Stomach (tissue), 19 donors: ENCODE results near the gene HARS2. TPM values are rescaled to one million over a fixed set of nuclear protein-coding genes. Genes with fewer than 3 reads are reported as not detected.

Experiments
- DNase-seq, 2 donors: peaks; one replicate each; pipeline versions ENCODE4 v3.0.0 to v3.0.0-alpha.2; 2013 to 2019
- H3K27ac ChIP-seq, 5 donors: fragments of 200-600 bp in 4 of 5; sonication (generic) in 4 of 5; one replicate each; pipeline ENCODE4 v1.5.1; 2013 to 2019; ENCODE audit warnings: mild to moderate bottlenecking in 1 of 5, moderate library complexity in 1 of 5
- H3K27me3 ChIP-seq, 3 donors: fragments of 200-600 bp; sonication (generic); one replicate each; pipeline ENCODE4 v1.5.1; 2017 to 2019; ENCODE audit warnings: mixed run types in 1 of 3
- H3K36me3 ChIP-seq, 4 donors: fragments of 200-600 bp; sonication (generic); 1 replicate in 3 of 4; 2 replicates in 1 of 4; pipeline ENCODE4 v1.5.1; 2016 to 2019
- H3K4me1 ChIP-seq, 4 donors: fragments of 200-600 bp; sonication (generic); one replicate each; pipeline ENCODE4 v1.5.1; 2016 to 2019
- H3K4me3 ChIP-seq, 4 donors: fragments of 200-600 bp; sonication (generic) in 3 of 4; one replicate each; pipeline ENCODE4 v1.5.1; 2016 to 2019; ENCODE audit warnings: mild to moderate bottlenecking in 1 of 4
- H3K9me3 ChIP-seq, 4 donors: fragments of 200-600 bp; sonication (generic); one replicate each; pipeline ENCODE4 v1.5.1; 2016 to 2019
- EP300 ChIP-seq: sonication (generic); formaldehyde crosslinking; IDR thresholded peaks from one replicate; pipeline ENCODE4 v1.6.1; 2017; ENCODE audit warnings: antibody characterized with exemption
- POLR2A ChIP-seq, 4 donors: fragments of 450-650 bp; IDR thresholded peaks; one replicate each; pipeline ENCODE4 v1.6.1; 2016; ENCODE audit warnings: antibody characterized with exemption in 4 of 4, control low read depth in 2 of 4, mild to moderate bottlenecking in 1 of 4, moderate library complexity in 1 of 4
- POLR2AphosphoS5 ChIP-seq, 3 donors: sonication (generic); formaldehyde crosslinking; IDR thresholded peaks; one replicate each; pipeline ENCODE4 v1.6.1; 2016; ENCODE audit warnings: antibody characterized with exemption in 3 of 3
- WGBS, 5 donors: extraction: QIAGEN DNeasy Blood & Tissue Kit in 3 of 5; methylation state at CpG; one replicate each; pipeline versions ENCODE4 v1.1.5 to v1.1.7; 2013 to 2018; 5-methylcytosine and 5-hydroxymethylcytosine counted together
- intact Hi-C: fragments of 100-400 bp; cut with DNase I; formaldehyde crosslinking; loops from one replicate; pipeline ENCODE4 v1.15.1; 2023; ENCODE audit warnings: low total_unique reads
- long read RNA-seq, 10 donors: transcript quantifications; one replicate each; lab custom pipeline, GENCODE V29; 2026
- polyA plus RNA-seq, 3 donors: library from polyadenylated mRNA; stranded (reverse); fragments of 200-250 nt; gene quantifications; one replicate each; pipeline ENCODE4 v1.2.3, GENCODE V29; 2013
- total RNA-seq, 5 donors: library from RNA; depleted of rRNA; stranded (reverse); fragments of >200 nt; gene quantifications; one replicate each; pipeline versions ENCODE4 v1.1.0 to v1.2.3, GENCODE V29; 2014 to 2016
- TF ChIP-seq, protein P1 (sequence below), 7 experiments: fragments of 450-650 bp in 4 of 7; fragments of 200-600 bp in 3 of 7; sonication (generic) in 3 of 7; IDR thresholded peaks; one replicate each; pipeline ENCODE4 v1.5.1; 2016 to 2019; ENCODE audit warnings: antibody characterized with exemption in 7 of 7, control low read depth in 2 of 7, mild to moderate bottlenecking in 1 of 7
- donor health status: healthy with polysubstance abuse.
- donor health status: Bipolar disorder and iron deficiency.
- donor health status: healthy.

The HARS2 gene, protein sequence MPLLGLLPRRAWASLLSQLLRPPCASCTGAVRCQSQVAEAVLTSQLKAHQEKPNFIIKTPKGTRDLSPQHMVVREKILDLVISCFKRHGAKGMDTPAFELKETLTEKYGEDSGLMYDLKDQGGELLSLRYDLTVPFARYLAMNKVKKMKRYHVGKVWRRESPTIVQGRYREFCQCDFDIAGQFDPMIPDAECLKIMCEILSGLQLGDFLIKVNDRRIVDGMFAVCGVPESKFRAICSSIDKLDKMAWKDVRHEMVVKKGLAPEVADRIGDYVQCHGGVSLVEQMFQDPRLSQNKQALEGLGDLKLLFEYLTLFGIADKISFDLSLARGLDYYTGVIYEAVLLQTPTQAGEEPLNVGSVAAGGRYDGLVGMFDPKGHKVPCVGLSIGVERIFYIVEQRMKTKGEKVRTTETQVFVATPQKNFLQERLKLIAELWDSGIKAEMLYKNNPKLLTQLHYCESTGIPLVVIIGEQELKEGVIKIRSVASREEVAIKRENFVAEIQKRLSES
- total RNA-seq (100 to 1,000 TPM in 1 of 5 donors, 10 to 100 TPM in 4; 37.5 to 155 (median 58.5) TPM), polyA plus RNA-seq (10 to 100 TPM; 13.1 to 17.9 (median 17.4) TPM)
- long read RNA-seq, donor 1, partial matches to known transcripts, result 0 of 2 reads
- long read RNA-seq, donor 1, other reads (novel, unspliced or antisense), result 0 of 2 reads
- long read RNA-seq, donor 2, partial matches to known transcripts, result 0 of 1 reads
- long read RNA-seq, donor 2, other reads (novel, unspliced or antisense), result 0 of 1 reads
- long read RNA-seq, donor 3, partial matches to known transcripts, result 0 of 2 reads
- long read RNA-seq, donor 3, other reads (novel, unspliced or antisense), result 0 of 2 reads
- long read RNA-seq, donor 4, result 0 reads
- long read RNA-seq, donor 5, partial matches to known transcripts, result 0 of 3 reads
- long read RNA-seq, donor 5, other reads (novel, unspliced or antisense), result 0 of 3 reads
- long read RNA-seq, donor 6, transcript HARS2-201 (13 exons, 2,510 nt), result major isoform, 5 of 5 reads
- long read RNA-seq, donor 6, partial matches to known transcripts, result 0 of 5 reads
- long read RNA-seq, donor 6, other reads (novel, unspliced or antisense), result 0 of 5 reads
- long read RNA-seq, donor 7, result 0 reads
- long read RNA-seq, donor 8, partial matches to known transcripts, result 0 of 2 reads
- long read RNA-seq, donor 8, other reads (novel, unspliced or antisense), result 0 of 2 reads
- long read RNA-seq, donor 9, partial matches to known transcripts, result 0 of 3 reads
- long read RNA-seq, donor 9, other reads (novel, unspliced or antisense), result 0 of 3 reads
- long read RNA-seq, donor 10, partial matches to known transcripts, result 0 of 1 reads
- long read RNA-seq, donor 10, other reads (novel, unspliced or antisense), result 0 of 1 reads

DNA sequence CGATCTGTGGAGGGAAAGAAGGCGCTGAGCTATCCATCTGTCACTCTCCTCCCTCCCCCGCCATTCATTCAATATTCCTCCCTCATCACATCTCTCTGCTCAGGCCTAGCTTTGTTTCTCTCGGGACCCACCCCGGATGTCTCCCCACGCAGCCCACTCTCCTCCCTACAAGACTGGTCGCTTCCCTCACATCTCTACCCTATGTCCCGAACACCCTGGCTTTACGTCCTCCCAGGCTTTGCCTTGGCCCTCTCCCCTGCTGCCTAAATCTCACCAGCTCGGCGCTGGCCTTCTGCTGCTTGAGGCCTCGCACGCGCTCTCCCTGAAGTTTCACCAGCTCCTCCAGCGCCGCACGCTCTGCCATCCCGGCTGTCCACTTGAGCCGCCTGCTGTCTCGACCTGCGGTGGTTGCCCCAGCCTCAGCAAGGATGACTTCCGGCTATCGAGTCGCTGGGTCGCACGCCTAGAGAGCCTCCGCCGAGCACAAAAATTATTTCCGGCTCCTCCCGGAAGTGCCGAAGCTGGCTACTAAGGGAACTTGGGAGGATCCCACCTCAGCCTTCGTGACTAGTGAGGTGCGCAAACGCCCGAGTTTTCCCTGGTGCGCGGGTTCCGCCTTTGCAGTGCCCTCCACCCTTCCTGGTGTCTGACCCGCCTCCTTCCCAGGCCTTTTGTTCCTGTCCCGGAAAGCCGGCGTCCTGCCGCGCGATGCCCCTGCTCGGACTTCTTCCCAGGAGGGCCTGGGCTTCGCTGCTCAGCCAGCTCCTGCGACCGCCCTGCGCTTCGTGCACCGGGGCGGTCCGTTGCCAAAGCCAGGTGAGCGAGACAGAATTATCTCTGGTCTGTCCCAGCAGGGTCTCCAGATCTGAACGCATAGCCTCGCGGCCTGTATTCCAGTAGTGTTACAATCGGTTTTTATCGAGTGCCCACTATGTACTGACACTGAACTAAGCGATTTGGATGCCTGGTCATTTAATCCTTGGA lies at the start of gene HARS2, which contains the start of gene HARS1:
Gene HARS2, plus strand, starts transcription at position 515 of the 984 bp plus-strand sequence. Its CDS starts 194 bp downstream, at position 709.
Gene HARS1, minus strand, starts transcription at position 430 of the 984 bp plus-strand sequence. Its CDS starts 66 bp downstream, at position 364.
- WGBS, 5 donors, result 0 to 1% (median 1%) methylated on average over 41 to 61 of the region's 61 CpGs
- Histone ChIP-seq H3K27me3 (no peaks in the 10 kb centered on the region), H3K27ac (peak within 1 kb of the TSS; percentile 81 to 91 (median 88)), H3K4me3 (peak within 1 kb of the TSS; percentile 66 to 85 (median 82)), H3K4me1 (peaks cover 17 to 57% (median 37%) of the 10 kb centered on the region in 4 donors), H3K36me3 (peaks cover 20 to 59% (median 53%) of the 10 kb centered on the region in 4 donors), H3K9me3 (no peaks in the 10 kb centered on the region)
- TF ChIP-seq, protein P1, sequence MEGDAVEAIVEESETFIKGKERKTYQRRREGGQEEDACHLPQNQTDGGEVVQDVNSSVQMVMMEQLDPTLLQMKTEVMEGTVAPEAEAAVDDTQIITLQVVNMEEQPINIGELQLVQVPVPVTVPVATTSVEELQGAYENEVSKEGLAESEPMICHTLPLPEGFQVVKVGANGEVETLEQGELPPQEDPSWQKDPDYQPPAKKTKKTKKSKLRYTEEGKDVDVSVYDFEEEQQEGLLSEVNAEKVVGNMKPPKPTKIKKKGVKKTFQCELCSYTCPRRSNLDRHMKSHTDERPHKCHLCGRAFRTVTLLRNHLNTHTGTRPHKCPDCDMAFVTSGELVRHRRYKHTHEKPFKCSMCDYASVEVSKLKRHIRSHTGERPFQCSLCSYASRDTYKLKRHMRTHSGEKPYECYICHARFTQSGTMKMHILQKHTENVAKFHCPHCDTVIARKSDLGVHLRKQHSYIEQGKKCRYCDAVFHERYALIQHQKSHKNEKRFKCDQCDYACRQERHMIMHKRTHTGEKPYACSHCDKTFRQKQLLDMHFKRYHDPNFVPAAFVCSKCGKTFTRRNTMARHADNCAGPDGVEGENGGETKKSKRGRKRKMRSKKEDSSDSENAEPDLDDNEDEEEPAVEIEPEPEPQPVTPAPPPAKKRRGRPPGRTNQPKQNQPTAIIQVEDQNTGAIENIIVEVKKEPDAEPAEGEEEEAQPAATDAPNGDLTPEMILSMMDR (IDR thresholded peaks at IDR 0.05), result peak in 1 of 7 experiments; percentile 24
- TF ChIP-seq POLR2A (IDR thresholded peaks at IDR 0.05) (no peak), EP300 (no peak), POLR2AphosphoS5 (IDR thresholded peaks at IDR 0.05) (peak; percentile 66 to 94 (median 82))
- DNase-seq, result peak; percentile 93 to 97
- intact Hi-C loops, result no loop called here

DNA sequence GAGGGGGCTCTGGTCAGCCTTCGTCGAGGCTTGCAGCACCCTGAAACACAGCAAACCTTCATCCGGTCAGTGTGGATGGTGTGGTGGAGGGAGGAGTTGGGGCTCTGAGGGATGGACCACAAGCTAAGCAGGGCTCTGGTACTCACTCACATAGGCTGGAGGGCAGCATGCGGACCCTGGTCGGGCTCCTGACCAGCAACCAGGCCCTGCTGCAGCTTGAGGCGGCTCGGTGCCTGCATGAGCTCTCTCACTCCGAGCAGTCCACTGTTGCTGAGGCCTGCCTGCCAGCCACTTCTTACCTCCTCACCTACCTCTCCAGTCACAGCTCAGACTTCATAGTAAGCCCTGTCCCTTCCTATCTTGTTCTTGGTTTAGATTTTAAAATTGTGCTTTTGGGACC lies 49.5 kb upstream of the HARS2 start:
- H3K36me3 ChIP-seq, result peaks cover 20 to 47% (median 43%) of the 10 kb centered on the region in 4 donors
- DNase-seq, result no peak
- peak overlapping the region in 1 of 5 donors; percentile 36 for H3K27ac ChIP-seq
- intact Hi-C loops, result no loop called here
- TF ChIP-seq EP300 (no peak), POLR2AphosphoS5 (IDR thresholded peaks at IDR 0.05) (no peak), POLR2A (IDR thresholded peaks at IDR 0.05) (no peak)
- TF ChIP-seq, protein P1 (IDR thresholded peaks at IDR 0.05), result no peak
- H3K4me3 ChIP-seq, result no peak overlapping the region
- 81 to 95% (median 91%) methylated on average over 8 of the region's 8 CpGs for WGBS, 5 donors
- peaks cover 18 to 71% (median 50%) of the 10 kb centered on the region in 4 donors for H3K4me1 ChIP-seq
- no peaks in the 10 kb centered on the region for H3K9me3 ChIP-seq
- H3K27me3 ChIP-seq, result no peaks in the 10 kb centered on the region

DNA sequence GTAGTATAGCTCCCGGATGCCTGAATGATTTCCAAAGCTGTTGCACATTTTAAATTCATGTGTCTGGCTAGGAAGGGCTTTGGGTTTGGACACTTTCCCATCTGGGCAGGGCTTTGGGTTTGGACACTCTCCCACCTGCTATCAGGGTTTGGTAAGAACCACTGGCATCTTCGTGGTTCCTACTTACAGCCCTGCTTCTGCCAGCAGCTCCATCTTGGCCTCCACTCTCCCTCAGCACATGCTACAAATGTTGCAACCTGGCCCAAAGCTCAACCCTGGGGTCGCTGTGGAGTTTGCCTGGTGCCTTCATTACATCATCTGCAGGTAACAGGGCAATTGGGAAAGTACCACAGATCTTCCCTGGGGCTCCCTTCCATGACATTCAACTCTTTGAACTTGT lies 48.5 kb upstream of the HARS2 start:
- H3K27ac ChIP-seq, result no peak overlapping the region
- DNase-seq, result no peak
- H3K9me3 ChIP-seq, result no peaks in the 10 kb centered on the region
- H3K4me1 ChIP-seq, result peaks cover 21 to 73% (median 54%) of the 10 kb centered on the region in 4 donors
- peaks cover 20 to 47% (median 43%) of the 10 kb centered on the region in 4 donors for H3K36me3 ChIP-seq
- intact Hi-C loops, result no loop called here
- 55 to 70% (median 57%) methylated on average over 3 of the region's 3 CpGs for WGBS, 5 donors
- no peaks in the 10 kb centered on the region for H3K27me3 ChIP-seq
- no peak for TF ChIP-seq EP300
- no peak for TF ChIP-seq POLR2AphosphoS5 (IDR thresholded peaks at IDR 0.05)
- H3K4me3 ChIP-seq, result no peak overlapping the region
